ENCODE measurements around the gene GP9.

- TF ChIP-seq POLR2A (IDR thresholded peaks at IDR 0.05) (no peak), CTCF (IDR thresholded peaks at IDR 0.05) (no peak)
These were observed 21.4 kb downstream of the GP9 start for GRCh38 chr3:129082026-129082425.
